CD4-positive, alpha-beta T cell (primary cell): ENCODE data around the gene KLC1. TPM values are rescaled to one million over a fixed set of nuclear protein-coding genes. Genes with fewer than 3 reads are reported as not detected.

Experiments
- ATAC-seq: fragments of 200-7000 bp; cut with Tn5 transposase; one replicate; pipeline ENCODE4 v1.10.0; 2022; ENCODE audit warnings: mild to moderate bottlenecking; ENCODE audit not compliant: poor library complexity
- CTCF ChIA-PET: fragments of 350-600 bp; sonication (Branson Sonifier 250); formaldehyde crosslinking; loops from one replicate; lab custom pipeline; 2021; ENCODE audit warnings: antibody characterized with exemption, inconsistent platforms; lab: Charles Lee
- POLR2A ChIA-PET: fragments of 350-600 bp; sonication (Branson Sonifier 250); formaldehyde crosslinking; loops from one replicate; lab custom pipeline; 2021; ENCODE audit warnings: antibody characterized with exemption, inconsistent platforms; lab: Charles Lee
- DNase-seq, 14 experiments: peaks; one replicate each; pipeline ENCODE4 v3.0.0-alpha.2; 2013 to 2020; ENCODE audit warnings: mixed read lengths in 2 of 14
- H3K27ac ChIP-seq, 2 donors: one replicate each; pipeline versions ENCODE4 v1.5.1 to v1.7.0; 2013; ENCODE audit warnings: low read length in 2 of 2, low read depth in 1 of 2, mild to moderate bottlenecking in 1 of 2
- H3K27me3 ChIP-seq, 2 experiments: 1 replicate in 1 of 2; 2 replicates in 1 of 2; pipeline versions ENCODE4 v1.6.1 to v1.7.0; 2013; ENCODE audit warnings: low read length in 2 of 2, control low read depth in 1 of 2, mild to moderate bottlenecking in 1 of 2, moderate library complexity in 1 of 2; ENCODE audit not compliant: insufficient read depth in 2 of 2, control insufficient read depth in 1 of 2
- H3K36me3 ChIP-seq: one replicate; pipeline ENCODE4 v1.6.1; 2013; ENCODE audit warnings: low read length, control low read depth; ENCODE audit not compliant: insufficient read depth
- H3K4me1 ChIP-seq: one replicate; pipeline ENCODE4 v1.6.1; 2013; ENCODE audit warnings: low read length, control low read depth; ENCODE audit not compliant: insufficient read depth
- H3K4me3 ChIP-seq: one replicate; pipeline ENCODE4 v1.5.1; 2013; ENCODE audit warnings: mild to moderate bottlenecking, low read length, moderate library complexity
- H3K9me3 ChIP-seq, 2 experiments: 1 replicate in 1 of 2; 2 replicates in 1 of 2; pipeline versions ENCODE4 v1.6.1 to v1.7.0; 2013; ENCODE audit warnings: low read length in 2 of 2, mild to moderate bottlenecking in 2 of 2, control low read depth in 1 of 2, moderate library complexity in 1 of 2; ENCODE audit not compliant: control insufficient read depth in 1 of 2, insufficient read depth in 1 of 2
- H3K27ac Mint-ChIP-seq: one replicate; pipeline ENCODE4 v1.8.0; 2020; ENCODE audit warnings: mixed read lengths
- H3K27me3 Mint-ChIP-seq: one replicate; pipeline ENCODE4 v1.8.0; 2021; ENCODE audit warnings: mixed read lengths
- H3K36me3 Mint-ChIP-seq: one replicate; pipeline ENCODE4 v1.8.0; 2021; ENCODE audit warnings: low read depth, mixed read lengths
- H3K4me1 Mint-ChIP-seq: one replicate; pipeline ENCODE4 v1.8.0; 2021; ENCODE audit warnings: low read depth, mixed read lengths
- H3K4me3 Mint-ChIP-seq: one replicate; pipeline ENCODE4 v1.8.0; 2020; ENCODE audit warnings: mild to moderate bottlenecking, mixed read lengths
- H3K9me3 Mint-ChIP-seq: one replicate; pipeline ENCODE4 v1.8.0; 2020; ENCODE audit warnings: mixed read lengths
- CTCF ChIP-seq: fragments of 200-600 bp; IDR thresholded peaks from one replicate; pipeline ENCODE4 v1.8.0; 2022; ENCODE audit warnings: antibody characterized with exemption, mild to moderate bottlenecking
- intact Hi-C, 2 experiments: fragments of 100-400 bp; cut with DNase I in 1 of 2; cut with micrococcal nuclease in 1 of 2; formaldehyde crosslinking; loops; one replicate each; pipeline versions ENCODE4 v1.15.1 to v1.9.0; 2023 to 2025; cut with DNase I, micrococcal nuclease
- total RNA-seq, 174 experiments: library from RNA in 2 of 174; stranded (reverse) in 2 of 174; gene quantifications; one replicate each; pipeline ENCODE4 v1.2.3 and lab custom pipeline; 2021 to 2026

KLC1 gene
- total RNA-seq, 2 experiments from 2014 or later: 111 to 119 TPM

- intact Hi-C loops: no loop called here
- no peaks in the 10 kb centered on the region for H3K4me1 ChIP-seq
- no peak overlapping the region for H3K27ac ChIP-seq
- no peak overlapping the region for H3K4me3 ChIP-seq
- Mint-ChIP-seq H3K9me3 (no peaks in the 10 kb centered on the region), H3K4me1 (no peaks in the 10 kb centered on the region), H3K36me3 (peaks cover 52% of the 10 kb centered on the region), H3K27me3 (no peaks in the 10 kb centered on the region), H3K4me3 (no peak overlapping the region), H3K27ac (no peak overlapping the region)
- H3K9me3 ChIP-seq: no peaks in the 10 kb centered on the region
- H3K36me3 ChIP-seq: peaks cover 39% of the 10 kb centered on the region
- H3K27me3 ChIP-seq: no peaks in the 10 kb centered on the region
- no peak for TF ChIP-seq CTCF
- ATAC-seq (no peak), DNase-seq (no peak)
- ChIA-PET CTCF (no interaction called here), POLR2A (no interaction called here)
Observed at GRCh38 chr14:103739466-103739792, 110.4 kb downstream of the KLC1 start.

GRCh38 chr14:103739793-103740501 is 110.9 kb downstream of the KLC1 start:
- no peaks in the 10 kb centered on the region for H3K9me3 ChIP-seq
- no peak for DNase-seq
- H3K27ac ChIP-seq: no peak overlapping the region
- H3K27me3 ChIP-seq: no peaks in the 10 kb centered on the region
- Mint-ChIP-seq H3K4me1 (no peaks in the 10 kb centered on the region), H3K27ac (no peak overlapping the region), H3K27me3 (no peaks in the 10 kb centered on the region), H3K36me3 (peaks cover 49% of the 10 kb centered on the region), H3K4me3 (no peak overlapping the region), H3K9me3 (no peaks in the 10 kb centered on the region)
- no peak for ATAC-seq
- H3K36me3 ChIP-seq: peaks cover 39% of the 10 kb centered on the region
- H3K4me1 ChIP-seq: no peaks in the 10 kb centered on the region
- intact Hi-C loops: no loop called here
- no peak overlapping the region for H3K4me3 ChIP-seq
- CTCF ChIA-PET: no interaction called here
- no peak for TF ChIP-seq CTCF
- POLR2A ChIA-PET: no interaction called here

GRCh38 chr14:103740991-103741689 is 112.1 kb downstream of the KLC1 start:
- Mint-ChIP-seq H3K27ac (no peak overlapping the region), H3K27me3 (no peaks in the 10 kb centered on the region), H3K4me3 (no peak overlapping the region), H3K9me3 (no peaks in the 10 kb centered on the region), H3K36me3 (peaks cover 49% of the 10 kb centered on the region), H3K4me1 (no peaks in the 10 kb centered on the region)
- Histone ChIP-seq H3K9me3 (no peaks in the 10 kb centered on the region), H3K27me3 (no peaks in the 10 kb centered on the region), H3K36me3 (peaks cover 41% of the 10 kb centered on the region), H3K4me3 (no peak overlapping the region), H3K4me1 (no peaks in the 10 kb centered on the region), H3K27ac (no peak overlapping the region)
- CTCF ChIA-PET: no interaction called here
- no peak for TF ChIP-seq CTCF
- DNase-seq (no peak), ATAC-seq (no peak)
- intact Hi-C loops: no loop called here
- POLR2A ChIA-PET: no interaction called here
